NCI-H2107 (cell line): ENCODE data around the gene COG7.
"Not testable (repeated sequence)": the region's sequence is repeated elsewhere in the genome, so short reads cannot be mapped to it uniquely, and the experiment has no call there.

ENCODE experiments used
- DNase-seq: peaks from one replicate; lab custom pipeline; 2025; lab: John Stamatoyannopoulos, UW

Gene COG7

DNA sequence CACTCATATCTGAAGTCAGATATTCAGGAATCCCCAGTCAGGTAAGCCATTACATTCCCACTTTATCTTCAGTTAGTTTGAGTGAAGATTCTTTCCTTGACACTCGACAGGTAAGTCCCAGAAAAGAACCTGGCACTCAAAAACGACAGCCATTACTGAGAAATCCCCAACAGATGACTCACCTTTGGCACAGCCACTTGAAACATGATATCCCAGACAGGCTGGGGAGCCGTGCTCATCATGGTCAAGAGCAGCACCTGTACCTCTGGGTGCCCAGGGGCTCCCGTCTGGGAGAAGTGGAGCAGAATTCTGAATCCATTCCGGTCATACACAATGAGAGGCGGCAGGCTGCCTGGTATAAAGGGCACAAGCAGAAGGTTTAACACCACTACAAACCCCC is 16.8 kb upstream of the COG7 start:
- peak; percentile 62 for DNase-seq

DNA sequence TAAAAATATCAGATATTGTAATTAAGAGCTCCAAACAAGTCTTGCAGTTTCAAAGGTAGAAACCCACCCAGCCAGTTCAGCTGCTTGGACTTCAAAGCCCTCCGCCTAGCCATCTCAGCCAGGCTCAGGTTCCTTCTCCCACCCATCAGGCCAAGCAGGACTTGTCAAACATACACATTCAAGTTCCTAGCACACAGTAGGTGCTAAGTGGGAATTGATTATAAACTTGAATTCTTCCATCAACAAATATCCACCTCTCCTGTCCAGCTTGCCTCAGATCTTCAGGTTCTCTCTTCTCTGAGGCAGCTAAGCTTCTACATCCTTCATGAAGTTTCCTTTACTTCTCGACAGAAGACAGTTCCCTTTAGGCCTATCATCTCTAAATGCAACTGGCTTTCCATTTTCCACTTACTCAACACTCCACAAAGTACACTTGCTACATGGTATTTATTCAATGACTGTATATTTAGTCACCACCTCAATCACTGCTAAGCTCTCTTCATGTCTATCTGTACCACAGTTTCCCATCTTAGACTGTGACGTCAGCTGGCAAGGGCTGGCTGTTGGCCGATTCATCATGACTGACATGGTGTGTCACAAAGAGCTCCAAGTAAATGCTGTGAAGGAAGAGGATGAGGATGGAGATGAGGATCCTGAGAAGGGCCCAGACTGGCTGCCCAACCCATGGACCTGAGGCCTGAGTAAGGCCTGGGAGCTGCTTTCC is 13.3 kb upstream of the COG7 start:
- no peak for DNase-seq

DNA sequence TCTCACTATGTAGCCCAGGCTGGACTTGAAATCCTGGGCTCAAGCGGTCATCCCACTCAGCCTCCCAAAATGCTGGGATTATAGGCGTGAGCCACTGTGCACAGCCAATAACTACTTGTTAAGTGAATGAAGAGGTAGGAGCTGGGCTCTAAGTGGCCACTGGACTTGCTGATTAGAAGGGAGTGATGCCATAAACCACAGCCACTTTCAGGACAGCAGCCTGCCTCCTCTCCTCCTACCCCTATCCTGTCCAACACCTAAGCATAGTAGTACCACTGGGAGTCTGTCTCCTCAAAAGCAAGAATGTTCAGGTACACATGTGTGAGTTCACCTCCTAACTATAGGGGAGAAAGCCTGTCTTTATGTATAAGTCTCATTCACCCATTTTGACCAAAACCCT is 12.2 kb upstream of the COG7 start:
- DNase-seq = no peak

DNA sequence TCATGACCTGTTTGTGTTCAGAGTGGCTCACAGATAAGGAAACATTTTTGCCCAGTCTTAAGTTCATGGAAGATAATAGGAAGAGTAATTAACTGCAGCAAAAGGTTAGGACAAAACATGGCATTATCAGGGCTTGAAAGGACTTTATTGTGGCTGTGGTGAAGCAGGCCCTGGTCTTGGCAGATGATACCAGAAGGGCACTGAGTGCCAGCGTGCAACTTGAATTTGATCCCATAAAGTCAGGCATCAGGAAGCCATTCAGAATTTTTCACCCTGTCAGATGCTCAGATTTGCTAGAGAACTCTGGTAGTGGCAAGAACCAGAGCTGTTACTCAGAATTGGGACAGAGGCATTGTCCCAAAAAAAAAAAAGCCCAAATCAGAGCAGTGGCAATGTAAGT is 11.2 kb upstream of the COG7 start:
- no peak for DNase-seq

DNA sequence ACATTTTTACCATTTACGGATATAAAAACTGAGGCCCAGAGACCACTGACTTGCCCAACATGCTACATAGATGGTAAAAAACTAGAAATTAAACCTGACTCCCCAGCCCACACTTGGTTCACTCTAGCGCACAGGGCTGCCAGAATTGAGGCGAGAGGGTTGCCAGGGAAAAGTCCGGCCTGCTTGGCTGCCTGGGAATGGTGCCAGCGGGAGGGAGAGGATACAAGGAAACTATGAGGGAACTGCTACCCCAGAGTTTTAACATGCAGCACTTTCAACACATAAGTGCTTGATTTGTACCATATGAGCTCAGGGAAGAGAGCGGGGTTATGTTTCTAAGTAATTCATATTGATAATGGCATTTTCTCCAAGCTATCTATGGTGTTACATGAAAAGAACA is 10.0 kb upstream of the COG7 start:
- not testable (repeated sequence) for DNase-seq

DNA sequence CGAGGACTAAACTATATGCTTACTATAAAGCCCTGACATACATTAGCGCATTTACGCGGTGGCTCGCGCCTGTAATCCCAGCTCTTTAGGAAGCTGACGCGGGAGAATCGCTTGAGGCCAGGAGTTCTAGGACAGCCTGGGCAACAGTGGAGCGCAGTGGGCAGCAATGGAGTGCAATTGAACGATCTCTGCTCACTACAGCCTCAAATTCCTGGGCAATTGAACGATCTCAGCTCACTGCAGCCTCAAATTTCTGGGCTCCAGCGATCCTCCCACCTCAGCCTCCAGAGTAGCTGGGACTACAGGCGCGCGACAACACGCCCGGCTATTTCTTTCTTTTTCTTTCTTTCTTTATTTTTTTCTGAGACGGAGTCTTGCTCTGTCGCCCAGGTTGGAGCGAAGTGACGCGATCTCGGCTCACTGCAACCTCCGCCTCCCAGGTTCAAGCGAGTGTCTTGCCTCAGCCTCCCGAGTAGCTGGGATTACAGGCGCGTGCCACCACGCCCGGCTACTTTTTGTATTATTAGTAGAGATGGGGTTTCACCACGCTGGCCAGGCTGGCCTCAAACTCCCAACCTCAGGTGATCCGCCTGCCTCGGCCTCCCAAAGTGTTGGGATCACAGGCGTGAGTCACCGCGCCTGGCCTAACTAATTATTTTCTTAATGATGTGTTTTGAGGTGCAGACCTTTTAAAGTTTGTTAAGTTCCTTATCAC is 506 bp upstream of the COG7 start:
- no peak for DNase-seq

DNA sequence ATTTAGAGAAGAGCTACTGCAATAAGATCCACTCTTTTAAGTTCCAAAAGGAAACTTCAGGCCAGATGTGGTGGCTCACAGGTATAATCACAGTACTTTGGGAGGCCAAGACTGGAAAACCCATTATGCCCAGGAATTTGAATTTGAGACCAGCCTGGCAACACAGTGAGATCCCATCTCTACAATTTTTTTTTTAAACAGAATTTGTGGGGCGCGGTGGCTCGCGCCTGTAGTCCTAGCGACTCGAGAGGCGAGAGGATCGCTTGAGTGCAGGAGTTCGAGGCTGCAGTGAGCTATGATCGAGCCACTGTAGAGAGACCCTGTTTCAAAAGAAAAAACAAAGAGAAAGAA is 793 bp downstream of the COG7 start:
- no peak for DNase-seq

DNA sequence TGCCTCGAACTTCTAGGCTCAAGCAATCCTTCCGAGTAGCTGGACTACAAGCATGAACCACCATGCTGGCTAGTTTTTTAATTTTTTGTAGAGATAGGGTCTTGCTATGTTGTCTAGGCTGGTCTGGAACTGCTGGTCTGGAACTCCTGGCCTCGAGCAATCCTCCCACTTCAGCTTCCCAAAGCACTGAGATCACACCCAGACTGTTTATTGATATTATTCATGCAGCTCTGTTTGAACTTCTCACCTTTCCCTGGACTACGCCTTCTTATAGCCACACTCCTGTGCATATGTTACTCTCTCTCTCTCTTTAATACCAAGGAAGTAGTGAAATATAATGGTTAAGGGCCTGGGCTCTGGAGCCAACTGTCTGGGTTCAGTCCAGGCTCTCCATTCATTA is 4.6 kb downstream of the COG7 start:
- no peak for DNase-seq

DNA sequence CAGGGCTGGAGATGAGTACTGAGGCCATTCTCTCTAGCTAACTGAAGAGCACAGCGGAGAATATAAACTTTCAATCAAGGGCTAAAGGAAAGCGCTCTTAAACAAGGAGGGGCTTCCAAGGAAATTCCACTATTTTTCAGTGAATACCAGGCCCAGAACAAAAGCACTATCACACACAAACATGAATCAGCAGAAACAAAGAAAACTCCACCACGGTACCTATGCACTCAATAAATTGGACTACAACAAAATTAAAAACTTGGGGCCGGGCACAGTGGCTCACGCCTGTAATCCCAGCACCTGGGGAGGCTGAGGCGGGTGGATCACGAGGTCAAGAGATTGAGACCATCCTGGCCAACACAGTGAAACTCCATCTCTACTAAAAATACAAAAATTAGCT is 15.4 kb downstream of the COG7 start:
- not testable (repeated sequence) for DNase-seq

DNA sequence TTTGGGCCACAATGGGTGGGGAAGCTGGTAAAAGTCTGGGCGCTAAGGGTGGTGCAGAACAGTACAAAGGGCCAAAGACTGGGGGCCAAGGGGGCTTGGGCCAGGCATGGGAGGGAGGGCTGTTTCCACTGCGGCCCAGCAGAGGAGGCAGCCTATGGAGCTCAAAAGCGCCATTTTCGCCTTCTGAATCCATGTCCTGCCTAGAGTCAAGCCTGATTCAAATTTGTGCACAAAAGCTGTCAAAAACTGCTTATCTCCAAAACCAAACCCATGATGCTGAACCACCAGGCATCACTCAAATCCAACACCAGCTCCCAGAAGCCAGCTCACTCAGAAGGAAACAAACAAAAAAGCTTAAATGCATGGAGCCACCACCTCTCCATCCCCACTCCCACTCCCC is 16.0 kb downstream of the COG7 start:
- DNase-seq = no peak

DNA sequence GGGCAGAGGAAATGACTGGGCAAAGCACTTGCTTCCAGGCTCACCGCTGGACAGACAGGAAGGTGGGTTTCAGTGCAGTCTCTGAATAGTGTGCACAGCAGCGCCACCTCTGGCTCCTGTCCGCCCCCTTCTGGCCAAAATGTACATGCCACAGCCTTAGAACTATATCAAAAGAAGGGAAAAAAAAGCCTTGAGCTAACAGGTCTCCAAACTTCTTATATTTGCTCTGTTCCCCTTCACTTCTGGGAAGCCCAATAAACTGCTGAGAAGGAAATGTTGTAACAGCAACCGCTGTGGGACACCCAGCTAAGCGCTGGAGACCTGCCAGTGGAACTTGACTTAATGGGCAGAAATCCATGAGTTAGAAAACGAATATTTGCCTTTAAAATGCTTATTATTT is 17.5 kb downstream of the COG7 start:
- DNase-seq = no peak

DNA sequence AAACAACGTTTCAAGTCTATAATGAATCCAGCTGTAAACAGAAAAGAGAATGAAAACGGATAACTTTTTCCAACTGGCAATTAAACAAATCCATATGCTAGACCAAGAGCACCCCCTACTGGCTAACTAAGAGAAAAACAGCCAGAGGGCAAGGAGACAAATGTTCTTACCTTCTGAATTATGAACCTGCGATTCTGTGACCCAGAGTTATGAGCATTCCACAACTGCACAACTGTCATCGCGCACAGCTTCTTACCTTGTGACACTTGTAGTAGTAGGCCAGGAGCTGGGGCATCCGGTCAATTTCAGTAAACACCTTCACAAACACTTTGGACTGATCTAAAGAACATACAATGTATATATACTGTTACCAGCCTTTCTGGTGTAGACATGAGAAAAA is 18.6 kb downstream of the COG7 start:
- DNase-seq = peak; percentile 43

DNA sequence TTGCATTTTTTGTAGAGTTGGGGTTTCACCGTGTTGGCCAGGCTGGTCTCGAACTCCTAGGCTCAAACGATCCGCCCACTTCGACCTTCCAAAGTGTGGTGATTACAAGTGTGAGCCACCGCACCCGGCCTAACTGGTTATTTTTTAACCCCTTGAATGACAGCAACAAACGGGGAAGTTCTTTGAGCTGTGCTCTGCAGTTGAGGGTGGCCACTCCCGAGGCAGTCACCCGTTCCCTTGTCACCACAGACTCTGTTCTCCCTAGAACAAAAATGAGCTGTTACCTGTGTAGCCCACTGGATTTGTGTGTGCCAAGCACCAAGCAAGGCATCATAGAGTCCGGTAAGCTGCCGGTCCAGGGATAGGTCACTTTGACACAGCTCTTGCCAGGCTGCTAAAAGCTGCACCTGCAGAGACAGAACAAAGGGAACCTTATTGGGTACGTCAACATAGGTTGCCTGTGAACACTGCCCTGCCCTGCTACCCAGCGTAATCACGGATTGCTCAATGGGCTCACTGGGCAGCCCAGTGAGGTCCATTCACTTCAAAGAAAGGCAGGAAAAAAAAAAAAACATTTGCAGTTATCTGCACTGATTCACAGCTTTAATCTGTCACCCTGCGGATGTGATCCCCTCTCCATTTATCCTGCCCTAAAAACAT is 19.6 kb downstream of the COG7 start:
- DNase-seq = no peak

DNA sequence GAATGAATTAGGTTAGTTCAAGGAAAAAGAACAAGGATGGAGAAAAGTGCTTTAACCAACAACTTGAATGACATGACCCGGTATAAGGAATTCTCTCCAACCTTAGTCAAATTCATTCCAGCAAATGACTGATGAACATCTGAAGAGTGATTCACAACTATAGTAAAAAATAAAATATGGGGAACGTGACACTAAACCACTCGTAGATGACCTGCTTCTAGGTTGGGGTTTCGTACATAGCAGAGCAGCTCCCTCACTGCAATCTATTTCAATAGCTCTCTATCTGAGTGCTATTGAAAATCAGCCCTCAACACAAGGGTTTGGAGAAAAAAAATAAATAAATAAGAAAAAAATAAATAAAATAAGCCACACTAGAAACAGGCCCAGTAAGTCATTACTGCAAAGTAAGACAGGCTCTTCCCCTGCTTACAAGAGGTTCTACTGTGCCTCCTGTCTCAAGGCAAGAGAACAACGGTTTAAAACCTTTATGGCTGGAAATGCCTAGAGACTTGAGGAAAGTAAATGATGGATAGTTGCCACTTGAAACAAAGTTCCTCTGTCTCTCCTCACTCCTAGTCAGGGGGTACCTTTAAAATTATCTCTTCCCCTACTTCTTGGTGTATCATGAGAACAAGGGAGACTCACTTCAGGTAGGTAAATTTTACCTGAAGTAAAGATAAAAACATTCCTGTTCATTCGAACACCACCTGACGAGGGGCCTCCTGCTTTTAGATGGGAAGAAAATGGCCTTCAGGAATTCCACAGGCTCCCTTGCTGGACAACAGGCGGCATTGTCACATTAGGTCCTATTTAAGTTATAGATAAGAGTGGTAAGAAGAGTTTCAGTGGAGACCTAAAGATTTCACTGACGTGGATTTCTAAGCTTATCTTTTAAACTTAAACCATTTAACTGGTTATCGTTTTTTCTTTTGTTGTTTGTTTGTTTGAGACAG is 20.5 kb downstream of the COG7 start:
- no peak for DNase-seq

DNA sequence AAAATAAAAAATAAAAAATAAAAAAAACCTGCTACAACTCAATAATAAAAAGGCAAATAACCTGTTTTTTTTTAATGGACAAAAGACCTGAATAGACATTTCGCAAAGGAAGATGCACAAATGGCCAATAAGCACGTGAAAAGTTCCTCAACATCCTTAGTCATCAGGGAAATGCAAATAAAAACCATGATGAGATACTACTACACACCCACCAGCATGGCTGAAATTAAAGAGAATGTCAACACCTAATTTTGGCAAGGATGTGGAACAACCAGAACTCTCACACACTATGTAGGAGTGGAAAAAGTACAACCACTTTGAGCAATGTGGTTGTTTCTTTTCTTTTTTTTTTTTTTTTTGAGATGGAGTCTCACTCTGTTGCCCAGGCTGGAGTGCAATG is 24.6 kb downstream of the COG7 start:
- DNase-seq = no peak

DNA sequence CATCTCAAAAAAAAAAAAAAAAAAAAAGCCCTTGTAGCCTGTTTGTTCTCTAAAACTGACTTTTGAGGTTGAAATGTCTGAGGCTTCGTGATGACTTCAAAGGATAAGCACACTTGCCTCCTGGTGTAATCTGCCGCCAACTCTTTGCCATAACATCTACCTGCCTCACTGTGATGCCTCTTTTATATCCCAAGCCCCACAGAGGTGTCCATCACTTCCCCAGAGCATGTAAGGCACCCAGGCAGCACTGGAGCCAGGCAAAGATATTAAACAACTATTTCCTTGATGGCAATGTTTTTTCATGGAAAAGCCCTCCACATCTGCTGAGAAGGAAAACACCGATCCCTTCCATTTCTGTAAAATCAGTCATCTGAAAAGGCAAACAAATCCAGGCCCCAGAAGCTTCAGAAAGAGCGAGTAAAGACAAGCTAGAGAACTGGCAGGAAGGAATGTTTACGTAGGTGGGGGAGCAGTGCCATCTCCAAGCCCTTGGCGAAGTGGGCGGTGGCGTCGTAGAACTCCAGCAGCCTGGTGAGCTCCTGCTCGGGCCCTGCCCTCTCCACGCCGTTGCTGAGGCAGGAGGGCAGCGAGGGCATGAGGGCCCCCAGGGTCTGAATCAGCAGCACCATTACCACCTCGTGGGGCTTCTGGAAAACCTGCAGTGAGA is 28.6 kb downstream of the COG7 start:
- no peak for DNase-seq

DNA sequence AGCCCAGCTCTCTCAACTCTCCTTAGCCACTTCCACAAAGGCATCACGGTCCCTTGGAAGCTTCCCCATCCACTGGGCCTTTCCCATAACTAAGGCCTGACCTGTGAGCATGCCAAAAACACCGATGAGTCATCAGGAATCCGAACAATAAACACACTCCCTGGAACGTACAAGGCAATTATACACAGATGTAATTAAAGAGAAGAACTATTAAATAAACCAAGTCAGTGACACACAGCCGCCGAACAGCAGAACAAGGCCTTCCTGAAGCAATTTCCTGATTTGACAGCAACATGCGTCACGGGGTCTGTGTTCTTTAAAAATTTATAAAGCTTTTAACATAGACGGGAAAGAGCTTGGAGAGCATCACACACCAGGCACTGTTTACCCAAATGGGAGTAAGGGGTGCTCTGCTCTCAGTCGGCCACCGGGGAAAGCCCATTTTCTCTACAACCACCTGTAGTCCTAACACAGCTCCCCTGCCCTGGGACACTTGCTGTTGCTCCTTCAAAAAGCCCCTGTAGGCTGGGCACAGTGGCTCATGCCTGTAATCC is 29.4 kb downstream of the COG7 start:
- no peak for DNase-seq

DNA sequence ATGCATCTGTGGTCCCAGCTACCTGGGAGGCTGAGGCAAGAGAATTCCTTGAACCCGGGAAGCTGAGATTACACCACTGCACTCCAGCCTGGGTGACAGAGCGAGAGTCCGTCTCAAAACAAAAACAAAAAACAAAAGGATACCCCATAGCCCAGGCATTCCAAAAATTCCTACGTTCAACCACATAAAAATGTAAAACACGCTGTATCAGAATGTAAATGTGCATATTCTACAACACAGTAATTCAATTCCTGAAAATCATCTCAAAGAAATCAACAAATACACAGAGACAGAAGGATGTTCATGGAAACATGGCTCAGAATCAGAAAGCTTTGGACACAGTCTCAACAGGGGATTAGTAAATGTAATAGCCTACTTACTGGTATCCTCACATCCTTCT is 33.0 kb downstream of the COG7 start:
- DNase-seq = no peak

DNA sequence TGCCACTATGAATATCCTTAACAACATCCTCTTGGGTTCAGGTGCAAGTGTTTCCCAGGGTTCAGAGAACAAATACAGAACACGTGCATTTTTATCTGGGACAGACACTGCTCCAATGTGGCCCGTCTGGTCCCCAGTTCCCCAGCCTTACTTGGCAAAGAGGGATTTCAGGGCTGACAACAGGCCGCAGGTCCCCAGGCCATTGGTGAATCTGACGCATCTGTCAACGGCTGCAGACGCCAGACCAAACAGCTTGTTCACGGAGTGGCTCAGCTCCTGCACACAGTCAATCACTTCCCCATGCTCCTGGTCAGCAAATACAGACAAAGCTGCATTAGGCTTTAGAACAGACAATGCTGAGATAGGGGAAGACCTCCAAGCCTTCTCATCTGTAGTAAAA is 36.2 kb downstream of the COG7 start:
- DNase-seq = no peak

DNA sequence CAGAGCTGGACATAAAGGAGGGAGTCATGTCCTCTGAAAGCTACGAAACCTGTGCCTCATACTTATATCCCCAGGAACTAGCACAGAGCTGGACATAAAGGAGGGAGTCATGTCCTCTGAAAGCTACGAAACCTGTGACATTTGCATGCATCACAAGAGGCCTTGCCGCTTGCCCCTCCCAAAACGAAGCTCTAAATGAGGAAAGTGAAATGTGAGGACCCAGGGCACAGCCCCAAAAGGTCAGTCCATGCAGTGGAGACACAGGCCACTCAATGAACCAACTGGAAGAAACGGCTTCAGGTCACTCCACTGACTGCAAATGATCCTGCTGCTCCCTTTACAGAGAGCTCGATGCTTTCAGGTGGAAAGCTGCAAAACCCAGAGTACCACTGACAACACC is 38.3 kb downstream of the COG7 start:
- no peak for DNase-seq

DNA sequence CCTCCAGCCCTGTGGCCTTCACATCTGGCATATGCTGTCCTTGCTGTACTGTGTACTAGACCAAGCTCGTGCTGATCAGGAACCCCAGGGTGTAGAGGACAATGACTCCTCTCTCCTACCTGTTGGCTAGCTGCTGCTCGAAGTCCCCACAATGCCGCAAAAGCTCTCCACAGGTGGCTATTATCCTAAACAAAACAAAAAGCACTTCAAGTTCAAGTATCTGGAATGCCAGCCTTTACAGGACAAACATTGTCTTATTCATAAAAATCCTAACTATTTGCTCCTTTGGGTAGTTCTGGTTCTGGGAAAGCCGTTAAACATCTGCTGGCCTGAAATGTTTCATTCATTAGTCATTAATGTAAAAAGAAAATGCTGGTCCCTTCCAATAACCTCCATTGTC is 42.8 kb downstream of the COG7 start:
- no peak for DNase-seq

DNA sequence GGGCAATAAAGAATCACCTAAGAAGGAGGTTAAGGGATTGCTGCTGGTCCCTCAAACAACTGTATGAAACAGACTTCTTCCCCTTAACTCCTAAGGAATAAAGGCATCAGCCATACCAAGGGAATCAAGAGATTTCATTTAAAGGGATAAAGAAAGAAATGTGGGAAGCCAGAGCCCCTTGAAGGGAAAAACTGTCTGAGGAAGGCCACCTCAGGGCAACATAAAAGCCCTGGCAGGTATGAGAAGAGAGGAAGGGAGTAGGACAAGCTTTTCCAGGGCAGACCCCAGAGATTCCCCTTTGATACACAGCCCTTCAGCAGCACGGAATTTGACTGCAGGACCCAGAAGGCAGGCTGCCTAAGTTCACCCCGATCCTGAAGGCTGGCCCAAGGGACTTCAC is 43.5 kb downstream of the COG7 start:
- DNase-seq = no peak
